ENCODE measurements around the gene CASP14.

The CASP14 gene

DNA sequence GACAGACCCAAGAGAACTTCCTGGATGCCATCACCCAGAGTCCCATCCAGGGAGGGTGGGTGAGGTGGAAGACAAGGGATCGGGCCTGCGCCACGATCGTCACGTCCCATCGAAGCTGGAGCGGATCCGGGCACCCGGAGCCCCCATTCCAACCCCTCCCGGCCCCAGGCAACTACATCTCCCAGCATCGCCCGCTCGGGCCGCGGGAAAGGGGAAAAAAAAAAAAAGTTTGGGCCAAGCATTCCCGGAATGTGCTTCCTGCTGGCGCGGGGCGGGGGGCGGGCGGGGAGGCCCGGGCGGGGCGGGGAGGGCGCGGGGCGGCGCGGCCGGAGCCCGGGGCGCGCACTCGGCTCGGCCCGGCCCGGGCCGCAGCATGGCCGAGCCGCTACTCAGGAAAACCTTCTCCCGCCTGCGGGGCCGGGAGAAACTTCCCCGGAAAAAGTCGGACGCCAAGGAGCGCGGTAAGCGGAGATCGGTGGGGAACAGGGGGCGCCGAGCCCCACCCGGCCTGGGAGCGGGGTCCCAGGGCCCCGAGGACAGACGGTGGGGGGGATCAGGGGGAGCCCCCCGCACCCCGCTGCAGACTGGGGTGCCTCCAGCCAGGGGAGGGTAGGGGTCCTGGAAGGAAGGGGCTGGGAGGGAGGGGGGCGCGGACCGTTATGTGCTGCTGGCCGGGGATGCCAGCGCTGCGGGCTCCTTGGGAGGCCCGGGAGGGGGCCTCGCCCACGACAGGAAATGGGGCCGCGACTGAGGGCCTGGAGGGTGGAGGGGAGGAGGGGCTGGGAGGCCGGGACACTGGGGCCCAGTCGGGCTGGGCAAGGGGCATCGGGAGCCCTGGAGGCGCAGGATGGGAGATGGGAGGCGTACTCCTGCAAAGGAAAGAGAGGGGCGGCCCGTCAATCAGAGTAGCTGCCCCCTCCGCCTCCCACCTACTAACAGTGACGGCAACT is 58.1 kb downstream of the CASP14 start, which contains the start of gene SYDE1:
SYDE1 (plus strand) TSS at position 341 of the 950 bp plus-strand sequence; CDS start at position 374, 33 bp downstream.
- peak within 1 kb of the TSS; percentile 36 for H3K4me3 Mint-ChIP-seq
- H3K9me3 Mint-ChIP-seq: peaks cover 12% of the 10 kb centered on the region
- H3K4me1 Mint-ChIP-seq: peaks cover 6% of the 10 kb centered on the region
- DNase-seq (ENCODE audit: low spot score in 2 of 2) (no peak), ATAC-seq (replicated peaks; ENCODE audit: extremely low read depth, poor library complexity, severe bottlenecking) (no peak)
- H3K27me3 Mint-ChIP-seq: peaks cover 39% of the 10 kb centered on the region
- no peak within 1 kb of the TSS for H3K27ac Mint-ChIP-seq (ENCODE audit: low read depth)
- H3K36me3 Mint-ChIP-seq (ENCODE audit: insufficient read depth): no peaks in the 10 kb centered on the region

All from central memory CD8-positive, alpha-beta T cell (primary cell).